Activated T-cell treated with anti-CD3 and anti-CD28 coated beads, Interleukin-2, amount 50 U/mL, for 72 hours (primary cell): Measurements from ENCODE around the gene KISS1. TPM values are rescaled to one million over a fixed set of nuclear protein-coding genes. Genes with fewer than 3 reads are reported as not detected.
A peak's percentile ranks its signal among the peaks of the same experiment; 100 is the strongest.

ENCODE experiments used
- ATAC-seq, 2 donors: fragments of 150-1000 bp; cut with Tn5 transposase; replicated peaks in 1 of 2; 2 replicates each; pipeline ENCODE4 v1.10.0; 2021; ENCODE audit warnings: moderate library complexity in 2 of 2, mild to moderate bottlenecking in 1 of 2
- DNase-seq, 2 donors: peaks; one replicate each; pipeline ENCODE4 v3.0.0; 2021 to 2022; ENCODE audit warnings: mixed read lengths in 1 of 2
- H3K27ac Mint-ChIP-seq: one replicate; pipeline ENCODE4 v1.8.0; 2022; ENCODE audit warnings: mild to moderate bottlenecking, moderate library complexity, mixed read lengths
- H3K27me3 Mint-ChIP-seq: one replicate; pipeline ENCODE4 v1.8.0; 2022; ENCODE audit warnings: low read depth, mixed read lengths
- H3K36me3 Mint-ChIP-seq, 2 donors: one replicate each; pipeline ENCODE4 v1.8.0; 2022; ENCODE audit warnings: mixed read lengths in 2 of 2, mild to moderate bottlenecking in 1 of 2; ENCODE audit not compliant: insufficient read depth in 2 of 2
- H3K4me1 Mint-ChIP-seq: one replicate; pipeline ENCODE4 v1.8.0; 2022; ENCODE audit warnings: low read depth, mixed read lengths
- H3K4me3 Mint-ChIP-seq, 2 donors: one replicate each; pipeline ENCODE4 v1.8.0; 2022; ENCODE audit warnings: mild to moderate bottlenecking in 2 of 2, mixed read lengths in 2 of 2, moderate library complexity in 2 of 2
- H3K9me3 Mint-ChIP-seq, 2 donors: one replicate each; pipeline ENCODE4 v1.8.0; 2022; ENCODE audit warnings: mixed read lengths in 2 of 2
- total RNA-seq, 2 donors: library from RNA; stranded (reverse); gene quantifications; one replicate each; pipeline ENCODE4 v1.2.3, GENCODE V29; 2022

Gene KISS1
- total RNA-seq, 2 donors from 2014 or later: not detected

DNA sequence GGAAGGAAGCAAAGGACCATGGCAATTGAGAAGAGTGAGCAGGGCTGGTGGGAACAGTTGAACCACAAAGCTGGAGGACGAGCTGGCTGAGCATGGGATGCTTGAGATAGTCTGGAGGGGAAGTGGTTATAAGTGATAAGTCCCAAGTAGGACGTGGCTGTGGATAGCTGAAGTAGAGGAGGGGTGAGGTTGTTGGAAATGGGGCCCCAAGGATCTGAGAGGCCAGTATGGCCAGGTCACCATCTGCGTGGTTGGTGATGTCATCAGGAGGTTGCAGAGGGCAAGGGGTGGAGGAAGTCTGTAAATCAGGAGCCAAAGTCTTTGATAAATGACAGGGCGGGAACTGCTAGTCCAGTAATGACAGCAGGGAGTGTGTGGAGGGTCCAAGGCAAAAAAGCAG lies 19.2 kb downstream of the KISS1 start:
- DNase-seq (no peak), ATAC-seq (no peak)
- Mint-ChIP-seq H3K27ac (no peak overlapping the region), H3K4me1 (no peaks in the 10 kb centered on the region), H3K4me3 (no peak overlapping the region), H3K9me3 (peaks cover 0 to 2% of the 10 kb centered on the region in 2 donors), H3K36me3 (peaks cover 0 to 2% of the 10 kb centered on the region in 2 donors), H3K27me3 (peaks cover 6% of the 10 kb centered on the region)

DNA sequence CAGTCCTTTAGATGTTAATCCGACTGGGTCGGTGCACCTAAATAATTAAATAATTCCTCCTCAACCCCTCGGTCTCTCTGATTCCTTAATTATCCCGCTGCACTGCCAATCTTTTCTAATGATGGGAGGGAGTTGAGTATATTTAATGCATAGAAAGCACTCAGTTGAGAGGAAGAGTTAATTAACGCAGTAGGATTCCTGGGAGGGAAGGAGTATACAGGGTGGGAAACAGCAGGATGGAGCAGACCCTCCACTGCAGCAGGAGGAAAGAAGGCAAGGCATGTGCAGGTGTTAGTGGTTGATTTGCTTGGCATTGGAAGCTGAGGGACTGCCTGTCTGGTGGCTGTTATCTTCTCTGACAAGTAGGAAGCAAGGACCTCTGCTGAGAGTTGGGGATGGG lies 20.2 kb downstream of the KISS1 start:
- H3K36me3 Mint-ChIP-seq: peaks cover 1 to 5% of the 10 kb centered on the region in 2 donors
- no peaks in the 10 kb centered on the region for H3K4me1 Mint-ChIP-seq
- no peak overlapping the region for H3K27ac Mint-ChIP-seq
- ATAC-seq (no peak), DNase-seq (no peak)
- peaks cover 2 to 4% of the 10 kb centered on the region in 2 donors for H3K9me3 Mint-ChIP-seq
- peaks cover 6% of the 10 kb centered on the region for H3K27me3 Mint-ChIP-seq
- H3K4me3 Mint-ChIP-seq: no peak overlapping the region

GRCh38 chr1:204174958-204175357 lies 21.3 kb downstream of the KISS1 start:
- DNase-seq (no peak), ATAC-seq (no peak)
- H3K27me3 Mint-ChIP-seq: peaks cover 6% of the 10 kb centered on the region
- H3K27ac Mint-ChIP-seq: no peak overlapping the region
- peaks cover 5 to 8% of the 10 kb centered on the region in 2 donors for H3K9me3 Mint-ChIP-seq
- H3K4me1 Mint-ChIP-seq: no peaks in the 10 kb centered on the region
- H3K36me3 Mint-ChIP-seq: peaks cover 1 to 7% of the 10 kb centered on the region in 2 donors
- H3K4me3 Mint-ChIP-seq: no peak overlapping the region

DNA sequence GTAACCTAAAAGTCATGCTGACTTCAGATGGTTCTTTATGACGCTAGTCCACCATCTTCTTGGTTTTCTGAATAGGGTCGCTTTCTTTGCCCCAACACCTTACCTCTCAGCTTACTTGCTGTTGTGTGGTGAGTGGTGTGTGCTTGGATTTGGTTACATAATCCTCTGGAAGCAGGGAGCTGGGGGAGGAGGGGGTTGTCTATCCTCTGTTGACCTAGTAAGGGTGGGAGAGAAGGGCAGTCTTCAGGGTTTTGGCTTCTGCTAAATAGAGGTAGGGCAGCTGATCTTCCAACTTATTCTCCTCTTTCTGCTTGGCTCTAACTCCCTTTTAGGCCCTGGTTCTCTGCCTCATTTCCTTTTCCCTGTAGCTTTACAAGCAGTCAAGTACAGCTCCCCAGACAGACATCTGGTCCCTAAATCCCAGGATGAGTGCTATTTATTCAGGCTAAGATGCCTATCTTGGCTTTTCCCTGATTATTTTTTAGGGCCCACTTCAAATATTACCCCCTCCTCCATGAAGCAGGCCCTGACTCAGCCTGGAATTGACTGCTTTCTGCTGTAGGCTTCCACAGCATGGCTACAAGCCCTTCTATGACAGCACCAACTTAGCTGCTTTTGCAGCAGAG lies 23.8 kb downstream of the KISS1 start:
- Mint-ChIP-seq H3K36me3 (peaks cover 1 to 10% of the 10 kb centered on the region in 2 donors), H3K27ac (no peak overlapping the region)
- ATAC-seq: no peak

GRCh38 chr1:204171751-204172178 lies 24.5 kb downstream of the KISS1 start:
- Mint-ChIP-seq H3K27ac (no peak overlapping the region), H3K4me3 (no peak overlapping the region), H3K36me3 (peaks cover 1 to 12% of the 10 kb centered on the region in 2 donors), H3K4me1 (no peaks in the 10 kb centered on the region), H3K9me3 (peaks cover 5 to 14% of the 10 kb centered on the region in 2 donors), H3K27me3 (peaks cover 6% of the 10 kb centered on the region)
- ATAC-seq: no peak
- no peak for DNase-seq

More for the DNA sequence above, 23.8 kb downstream of the KISS1 start:
- H3K27me3 Mint-ChIP-seq: peaks cover 6% of the 10 kb centered on the region
- no peak overlapping the region for H3K4me3 Mint-ChIP-seq
- peaks cover 5 to 12% of the 10 kb centered on the region in 2 donors for H3K9me3 Mint-ChIP-seq
- no peak for DNase-seq
- no peaks in the 10 kb centered on the region for H3K4me1 Mint-ChIP-seq

DNA sequence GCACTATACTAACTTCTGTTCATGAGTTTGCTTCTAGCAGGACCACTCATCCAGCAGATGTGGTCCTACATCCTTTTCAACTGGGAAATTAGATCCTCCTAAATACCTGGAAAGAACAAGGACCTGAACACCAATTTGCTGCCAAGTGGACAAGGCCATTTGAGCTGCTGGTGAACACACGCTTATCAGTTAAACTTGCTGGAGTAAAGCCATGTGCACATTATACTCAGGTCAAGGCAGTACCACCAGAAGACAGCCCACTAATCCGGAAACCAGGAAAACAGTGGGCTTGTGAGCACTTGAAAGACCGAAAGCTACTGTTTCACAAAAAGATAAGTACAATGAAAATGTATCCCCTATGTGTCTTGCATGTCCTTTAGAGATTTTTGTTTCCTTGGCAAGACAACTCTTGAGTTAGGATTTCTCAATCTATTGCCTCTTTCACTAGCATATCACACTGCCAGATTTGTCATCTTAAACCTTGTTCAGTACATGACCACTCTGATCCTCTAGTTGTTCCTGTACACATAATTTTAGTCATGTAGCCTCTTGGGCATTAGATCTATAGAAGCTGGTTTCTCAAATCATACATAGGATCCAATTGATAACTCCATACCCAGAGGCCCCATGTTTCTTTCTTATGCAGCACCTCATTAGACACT lies 25.7 kb downstream of the KISS1 start:
- DNase-seq (no peak), ATAC-seq (no peak)
- H3K27ac Mint-ChIP-seq: no peak overlapping the region
- peaks cover 5 to 16% of the 10 kb centered on the region in 2 donors for H3K9me3 Mint-ChIP-seq
- peaks cover 6% of the 10 kb centered on the region for H3K27me3 Mint-ChIP-seq
- H3K4me1 Mint-ChIP-seq: no peaks in the 10 kb centered on the region
- no peak overlapping the region for H3K4me3 Mint-ChIP-seq
- peaks cover 1 to 12% of the 10 kb centered on the region in 2 donors for H3K36me3 Mint-ChIP-seq

- no peak overlapping the region for H3K4me3 Mint-ChIP-seq
- peaks cover 5 to 16% of the 10 kb centered on the region in 2 donors for H3K9me3 Mint-ChIP-seq
- H3K27me3 Mint-ChIP-seq: peaks cover 14% of the 10 kb centered on the region
- H3K27ac Mint-ChIP-seq: no peak overlapping the region
- H3K4me1 Mint-ChIP-seq: no peaks in the 10 kb centered on the region
- peaks cover 1 to 12% of the 10 kb centered on the region in 2 donors for H3K36me3 Mint-ChIP-seq
- DNase-seq (no peak), ATAC-seq (no peak)
Observed at GRCh38 chr1:204169858-204170257, 26.4 kb downstream of the KISS1 start.

GRCh38 chr1:204167730-204168129 lies 28.6 kb downstream of the KISS1 start:
- DNase-seq (no peak), ATAC-seq (no peak)
- Mint-ChIP-seq H3K36me3 (peaks cover 1 to 12% of the 10 kb centered on the region in 2 donors), H3K9me3 (peaks cover 5 to 14% of the 10 kb centered on the region in 2 donors), H3K4me1 (no peaks in the 10 kb centered on the region), H3K4me3 (no peak overlapping the region), H3K27ac (no peak overlapping the region), H3K27me3 (peaks cover 9% of the 10 kb centered on the region)

- no peak within 1 kb of the TSS for H3K4me3 Mint-ChIP-seq
- ATAC-seq: no peak
Observed at GRCh38 chr1:204166219-204166618, 30.1 kb downstream of the KISS1 start, which contains the start of gene REN. TSS of gene REN (minus strand) at chr1:204166337. CDS start at chr1:204166293, 44 bp downstream.

GRCh38 chr1:204162494-204163074 lies 33.7 kb downstream of the KISS1 start:
- ATAC-seq (peak; percentile 92 to 93), DNase-seq (peak; percentile 77 to 84)
- peaks cover 0 to 4% of the 10 kb centered on the region in 2 donors for H3K9me3 Mint-ChIP-seq
- peaks cover 0 to 2% of the 10 kb centered on the region in 2 donors for H3K36me3 Mint-ChIP-seq
- peaks cover 9% of the 10 kb centered on the region for H3K27me3 Mint-ChIP-seq
- no peak overlapping the region for H3K27ac Mint-ChIP-seq
- no peaks in the 10 kb centered on the region for H3K4me1 Mint-ChIP-seq
- H3K4me3 Mint-ChIP-seq: no peak overlapping the region

More at GRCh38 chr1:204166219-204166618, 30.1 kb downstream of the KISS1 start, which contains the start of gene REN:
- peaks cover 9% of the 10 kb centered on the region for H3K27me3 Mint-ChIP-seq
- no peaks in the 10 kb centered on the region for H3K4me1 Mint-ChIP-seq
- H3K9me3 Mint-ChIP-seq: peaks cover 3 to 12% of the 10 kb centered on the region in 2 donors
- no peak for DNase-seq
- H3K27ac Mint-ChIP-seq: no peak within 1 kb of the TSS
- peaks cover 0 to 7% of the 10 kb centered on the region in 2 donors for H3K36me3 Mint-ChIP-seq

GRCh38 chr1:204161609-204162493 lies 34.4 kb downstream of the KISS1 start:
- no peak overlapping the region for H3K27ac Mint-ChIP-seq
- peaks cover 9% of the 10 kb centered on the region for H3K27me3 Mint-ChIP-seq
- H3K4me3 Mint-ChIP-seq: no peak overlapping the region
- ATAC-seq: no peak
- H3K4me1 Mint-ChIP-seq: no peaks in the 10 kb centered on the region
- peaks cover 0 to 1% of the 10 kb centered on the region in 2 donors for H3K9me3 Mint-ChIP-seq
- no peaks in the 10 kb centered on the region for H3K36me3 Mint-ChIP-seq
- no peak for DNase-seq

DNA sequence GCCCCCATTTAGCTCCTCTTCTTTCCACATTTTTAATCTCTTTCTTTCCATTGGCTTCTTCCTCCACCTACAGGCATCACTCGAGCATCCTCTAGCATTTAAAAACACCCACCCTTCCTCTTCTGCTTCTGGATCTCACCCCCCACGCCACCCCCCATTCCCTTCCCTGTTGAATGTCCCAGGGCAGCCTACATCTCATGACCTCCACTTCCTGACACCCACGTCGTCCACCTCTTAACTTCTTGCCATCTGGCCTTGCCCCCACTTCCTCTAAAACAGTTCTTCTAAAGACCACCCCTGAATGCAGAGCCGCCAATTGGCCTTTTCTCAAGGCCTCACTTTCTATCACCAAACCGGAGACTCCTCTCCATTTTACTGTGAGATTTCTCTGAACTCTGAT lies 38.3 kb downstream of the KISS1 start:
- no peak for ATAC-seq
- Mint-ChIP-seq H3K4me1 (no peaks in the 10 kb centered on the region), H3K4me3 (no peak overlapping the region), H3K27ac (no peak overlapping the region), H3K27me3 (no peaks in the 10 kb centered on the region), H3K9me3 (no peaks in the 10 kb centered on the region), H3K36me3 (no peaks in the 10 kb centered on the region)
- DNase-seq: no peak
